ENCODE data around the gene NATD1. TPM values are rescaled to one million over a fixed set of nuclear protein-coding genes. Genes with fewer than 3 reads are reported as not detected.

Gene NATD1
- total and polyA plus RNA-seq, 10 of the 15 experiments (the other 5 are each of a cell fraction or from before 2014, with no cell fraction given), result 0.02 to 0.33 (median 0.15) TPM

DNA sequence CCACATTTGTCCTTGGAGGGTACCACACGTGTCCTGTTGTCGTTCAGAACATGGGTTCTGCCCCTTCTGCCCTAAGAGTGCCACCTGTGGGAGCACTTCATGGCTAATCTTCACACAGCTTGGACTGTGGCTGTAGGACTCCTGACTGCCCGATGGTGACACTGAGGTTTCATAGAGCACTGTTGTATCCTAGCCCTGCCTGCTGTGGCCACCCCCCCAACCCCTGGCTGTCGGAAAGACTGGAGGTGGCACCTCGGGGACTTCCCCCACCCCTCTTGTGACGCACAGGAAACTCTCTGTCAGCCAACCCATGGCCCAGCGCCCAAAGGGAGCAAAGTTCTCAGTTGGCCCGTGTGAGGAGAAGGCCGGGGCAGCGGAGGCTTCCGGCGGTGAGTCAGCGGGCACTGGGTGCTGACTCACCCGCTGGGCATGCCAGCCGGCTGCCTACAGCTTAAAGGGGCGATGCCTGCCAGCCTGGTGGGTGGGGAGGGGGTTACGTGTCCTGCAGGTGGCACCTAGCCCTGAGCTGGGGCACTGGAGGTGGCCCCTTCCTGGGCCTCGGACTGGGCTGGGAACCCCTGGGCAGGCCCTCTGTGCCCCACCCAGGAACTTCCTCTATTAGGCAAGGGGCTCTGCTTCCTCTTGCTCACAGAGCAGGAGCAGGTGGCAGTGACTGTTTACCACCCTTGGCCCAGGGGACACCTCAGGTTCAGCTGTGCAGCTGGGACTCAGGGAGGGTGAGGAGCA is 34.7 kb upstream of the NATD1 start:
- BruUV-seq (replicated peaks), result no TSS peak
- TF ChIP-seq TCF12 (IDR thresholded peaks at IDR 0.05; ENCODE audit: low read depth, low read length) (no peak), SIN3A (IDR thresholded peaks at IDR 0.05; ENCODE audit: low read depth, low read length) (peak; percentile 51; the same call in 1 of the 2 replicates), NBN (IDR thresholded peaks at IDR 0.05) (peak; percentile 78; the same call in 1 of the 2 replicates), BCLAF1 (IDR thresholded peaks at IDR 0.05) (no peak), BHLHE40 (IDR thresholded peaks at IDR 0.05; ENCODE audit: borderline replicate concordance in 1 of 2, low read depth in 2 of 2, low read length in 1 of 2) (peak; percentile 60 to 88; a peak in 2 of 4 replicates), ZNF384 (IDR thresholded peaks at IDR 0.05; ENCODE audit: borderline replicate concordance, low read depth, low read length) (no peak), MLLT1 (IDR thresholded peaks at IDR 0.05) (no peak), ZNF24 (IDR thresholded peaks at IDR 0.05) (no peak), RFX5 (IDR thresholded peaks at IDR 0.05; ENCODE audit: low read depth, low read length) (no peak), ATF7 (IDR thresholded peaks at IDR 0.05; ENCODE audit: low read depth) (peak; percentile 75)
- TF ChIP-seq, protein P1, sequence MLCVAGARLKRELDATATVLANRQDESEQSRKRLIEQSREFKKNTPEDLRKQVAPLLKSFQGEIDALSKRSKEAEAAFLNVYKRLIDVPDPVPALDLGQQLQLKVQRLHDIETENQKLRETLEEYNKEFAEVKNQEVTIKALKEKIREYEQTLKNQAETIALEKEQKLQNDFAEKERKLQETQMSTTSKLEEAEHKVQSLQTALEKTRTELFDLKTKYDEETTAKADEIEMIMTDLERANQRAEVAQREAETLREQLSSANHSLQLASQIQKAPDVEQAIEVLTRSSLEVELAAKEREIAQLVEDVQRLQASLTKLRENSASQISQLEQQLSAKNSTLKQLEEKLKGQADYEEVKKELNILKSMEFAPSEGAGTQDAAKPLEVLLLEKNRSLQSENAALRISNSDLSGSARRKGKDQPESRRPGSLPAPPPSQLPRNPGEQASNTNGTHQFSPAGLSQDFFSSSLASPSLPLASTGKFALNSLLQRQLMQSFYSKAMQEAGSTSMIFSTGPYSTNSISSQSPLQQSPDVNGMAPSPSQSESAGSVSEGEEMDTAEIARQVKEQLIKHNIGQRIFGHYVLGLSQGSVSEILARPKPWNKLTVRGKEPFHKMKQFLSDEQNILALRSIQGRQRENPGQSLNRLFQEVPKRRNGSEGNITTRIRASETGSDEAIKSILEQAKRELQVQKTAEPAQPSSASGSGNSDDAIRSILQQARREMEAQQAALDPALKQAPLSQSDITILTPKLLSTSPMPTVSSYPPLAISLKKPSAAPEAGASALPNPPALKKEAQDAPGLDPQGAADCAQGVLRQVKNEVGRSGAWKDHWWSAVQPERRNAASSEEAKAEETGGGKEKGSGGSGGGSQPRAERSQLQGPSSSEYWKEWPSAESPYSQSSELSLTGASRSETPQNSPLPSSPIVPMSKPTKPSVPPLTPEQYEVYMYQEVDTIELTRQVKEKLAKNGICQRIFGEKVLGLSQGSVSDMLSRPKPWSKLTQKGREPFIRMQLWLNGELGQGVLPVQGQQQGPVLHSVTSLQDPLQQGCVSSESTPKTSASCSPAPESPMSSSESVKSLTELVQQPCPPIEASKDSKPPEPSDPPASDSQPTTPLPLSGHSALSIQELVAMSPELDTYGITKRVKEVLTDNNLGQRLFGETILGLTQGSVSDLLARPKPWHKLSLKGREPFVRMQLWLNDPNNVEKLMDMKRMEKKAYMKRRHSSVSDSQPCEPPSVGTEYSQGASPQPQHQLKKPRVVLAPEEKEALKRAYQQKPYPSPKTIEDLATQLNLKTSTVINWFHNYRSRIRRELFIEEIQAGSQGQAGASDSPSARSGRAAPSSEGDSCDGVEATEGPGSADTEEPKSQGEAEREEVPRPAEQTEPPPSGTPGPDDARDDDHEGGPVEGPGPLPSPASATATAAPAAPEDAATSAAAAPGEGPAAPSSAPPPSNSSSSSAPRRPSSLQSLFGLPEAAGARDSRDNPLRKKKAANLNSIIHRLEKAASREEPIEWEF (IDR thresholded peaks at IDR 0.05; ENCODE audit: insufficient replicate concordance, low read depth, low read length), result no peak

More for the DNA sequence above, 34.7 kb upstream of the NATD1 start:
- Histone ChIP-seq H4K20me1 (ENCODE audit: control insufficient read depth, insufficient read depth) (no peaks in the 10 kb centered on the region), H2AFZ (ENCODE audit: control insufficient read depth, low read depth, low read length) (no peak overlapping the region), H3K27me3 (replicated peaks in 1 of 2; ENCODE audit: control insufficient read depth in 2 of 2, insufficient read depth in 2 of 2, low read length in 1 of 2) (no peaks in the 10 kb centered on the region), H3K36me3 (ENCODE audit: control insufficient read depth in 2 of 2, insufficient read depth in 2 of 2, low read length in 1 of 2) (peaks cover 0 to 7% of the 10 kb centered on the region in 2 experiments; a peak in 1 of 4 replicates), H3K4me3 (peak overlapping the region; percentile 94), H3K4me2 (ENCODE audit: control insufficient read depth, insufficient read depth) (peak overlapping the region; percentile 88), H3K9me3 (replicated peaks; ENCODE audit: control insufficient read depth, insufficient read depth, low read length) (no peaks in the 10 kb centered on the region), H3K4me1 (ENCODE audit: control insufficient read depth, insufficient read depth, low read length) (peaks cover 31% of the 10 kb centered on the region), H3K9ac (ENCODE audit: control insufficient read depth, insufficient read depth, low read length) (peak overlapping the region; percentile 63), H3K27ac (ENCODE audit: control insufficient read depth, insufficient read depth) (peak overlapping the region; percentile 90), H3K79me2 (ENCODE audit: control insufficient read depth, insufficient read depth, low read length) (peaks cover 54% of the 10 kb centered on the region)
- ChIA-PET SMC1A (ENCODE audit: uncharacterized antibody, unreplicated experiment) (interaction anchor here (0.6 to 3.2 kb wide), 12 partner anchors 8 to 245 kb away, joined by 3 to 13 read pairs (median 3); partner anchors contain the start of gene USP22), CTCF (interaction anchor here (0.7 to 5.7 kb wide), 12 partner anchors 8 to 248 kb away, joined by 3 to 38 read pairs (median 5); partner anchors contain the start of gene DHRS7B), POLR2A (interaction anchor here (0.6 to 2.2 kb wide), 6 partner anchors 10 to 245 kb away, joined by 3 to 11 read pairs (median 4); partner anchors contain the start of genes DHRS7B and USP22), RAD21 (ENCODE audit: unreplicated experiment) (interaction anchor here (0.6 to 3.7 kb wide), 10 partner anchors 8 to 485 kb away, joined by 3 to 15 read pairs (median 4); partner anchors contain the start of genes DHRS7B and USP22)
- ATAC-seq (peak; percentile 72), DNase-seq (ENCODE audit: low read depth, low spot score) (peak; percentile 83), FAIRE-seq (no peak)
- in situ Hi-C loops (cut with MboI) (no loop called here), intact Hi-C loops (cut with micrococcal nuclease; ENCODE audit: unreplicated experiment) (loop anchor here (5.0 kb wide), 3 partner anchors 76 to 246 kb away; partner anchors contain the start of genes DHRS7B, TMEM11 and USP22)
- 0% methylated on average over 18 of the region's 18 CpGs for WGBS (ENCODE audit: insufficient coverage, insufficient replicate concordance, low lambda C conversion rate, missing lambda C conversion rate)
